Ascending aorta (tissue), 2 donors: ENCODE measurements around the gene FARS2. TPM values are rescaled to one million over a fixed set of nuclear protein-coding genes. Genes with fewer than 3 reads are reported as not detected.

Source experiments
- DNase-seq, 2 donors: peaks; one replicate each; pipeline ENCODE4 v3.0.0-alpha.2; 2019; ENCODE audit warnings: low spot score in 2 of 2
- H3K27ac ChIP-seq, 2 donors: fragments of 200-600 bp; sonication (generic); one replicate each; pipeline ENCODE4 v1.5.1; 2016 to 2017; ENCODE audit warnings: mild to moderate bottlenecking in 1 of 2
- H3K27me3 ChIP-seq: fragments of 200-600 bp; sonication (generic); one replicate; pipeline ENCODE4 v1.5.1; 2017
- H3K36me3 ChIP-seq, 2 donors: fragments of 200-600 bp; sonication (generic); one replicate each; pipeline ENCODE4 v1.5.1; 2016
- H3K4me1 ChIP-seq, 2 donors: fragments of 200-600 bp; sonication (generic); one replicate each; pipeline ENCODE4 v1.5.1; 2016 to 2017; ENCODE audit warnings: mild to moderate bottlenecking in 1 of 2
- H3K4me3 ChIP-seq, 2 donors: fragments of 200-600 bp; sonication (generic); one replicate each; pipeline ENCODE4 v1.5.1; 2016 to 2017; ENCODE audit warnings: mild to moderate bottlenecking in 1 of 2
- H3K9me3 ChIP-seq, 2 donors: fragments of 200-600 bp; sonication (generic); one replicate each; pipeline ENCODE4 v1.5.1; 2016
- intact Hi-C: fragments of 100-400 bp; cut with DNase I; formaldehyde crosslinking; loops from one replicate; pipeline ENCODE4 v1.15.1; 2023
- total RNA-seq: library from RNA; depleted of rRNA; stranded (reverse); fragments of >200 nt; gene quantifications from one replicate; pipeline ENCODE4 v1.1.0, GENCODE V29; 2016
- TF ChIP-seq, protein P1 (sequence below), 3 experiments: fragments of 200-600 bp in 2 of 3; fragments of 450-650 bp in 1 of 3; sonication (generic) in 2 of 3; IDR thresholded peaks; one replicate each; pipeline ENCODE4 v1.5.1; 2016 to 2019; ENCODE audit warnings: antibody characterized with exemption in 3 of 3, mild to moderate bottlenecking in 1 of 3, moderate library complexity in 1 of 3

FARS2 gene
- total RNA-seq, 1 donor from 2014 or later: 17.6 TPM

- intact Hi-C loops: loop anchor here (1.0 to 5.0 kb wide), 5 partner anchors 92 to 1627 kb away; partner anchors contain the start of genes ECI2, FARS2, LYRM4 and NRN1
- DNase-seq: peak; percentile 56 to 79
- no peaks in the 10 kb centered on the region for H3K9me3 ChIP-seq
- no peaks in the 10 kb centered on the region for H3K27me3 ChIP-seq
- H3K27ac ChIP-seq: peak overlapping the region; percentile 81 to 90
- TF ChIP-seq, protein P1, sequence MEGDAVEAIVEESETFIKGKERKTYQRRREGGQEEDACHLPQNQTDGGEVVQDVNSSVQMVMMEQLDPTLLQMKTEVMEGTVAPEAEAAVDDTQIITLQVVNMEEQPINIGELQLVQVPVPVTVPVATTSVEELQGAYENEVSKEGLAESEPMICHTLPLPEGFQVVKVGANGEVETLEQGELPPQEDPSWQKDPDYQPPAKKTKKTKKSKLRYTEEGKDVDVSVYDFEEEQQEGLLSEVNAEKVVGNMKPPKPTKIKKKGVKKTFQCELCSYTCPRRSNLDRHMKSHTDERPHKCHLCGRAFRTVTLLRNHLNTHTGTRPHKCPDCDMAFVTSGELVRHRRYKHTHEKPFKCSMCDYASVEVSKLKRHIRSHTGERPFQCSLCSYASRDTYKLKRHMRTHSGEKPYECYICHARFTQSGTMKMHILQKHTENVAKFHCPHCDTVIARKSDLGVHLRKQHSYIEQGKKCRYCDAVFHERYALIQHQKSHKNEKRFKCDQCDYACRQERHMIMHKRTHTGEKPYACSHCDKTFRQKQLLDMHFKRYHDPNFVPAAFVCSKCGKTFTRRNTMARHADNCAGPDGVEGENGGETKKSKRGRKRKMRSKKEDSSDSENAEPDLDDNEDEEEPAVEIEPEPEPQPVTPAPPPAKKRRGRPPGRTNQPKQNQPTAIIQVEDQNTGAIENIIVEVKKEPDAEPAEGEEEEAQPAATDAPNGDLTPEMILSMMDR (IDR thresholded peaks at IDR 0.05): no peak
- no peaks in the 10 kb centered on the region for H3K36me3 ChIP-seq
- H3K4me1 ChIP-seq: peaks cover 8 to 40% of the 10 kb centered on the region in 2 donors
- peak overlapping the region in 1 of 2 donors; percentile 52 for H3K4me3 ChIP-seq
Measured at GRCh38 chr6:5764401-5764955, 503.2 kb downstream of the FARS2 start.

GRCh38 chr6:5765141-5765760 lies 503.9 kb downstream of the FARS2 start:
- TF ChIP-seq, protein P1 (IDR thresholded peaks at IDR 0.05): no peak
- intact Hi-C loops: loop anchor here (2.0 kb wide), 1 partner anchor 176 kb away; no protein-coding TSS in a partner anchor
- H3K27me3 ChIP-seq: no peaks in the 10 kb centered on the region
- peak overlapping the region; percentile 81 to 90 for H3K27ac ChIP-seq
- H3K4me3 ChIP-seq: peak overlapping the region in 1 of 2 donors; percentile 52
- peak in 1 of 2 donors; percentile 69 for DNase-seq
- no peaks in the 10 kb centered on the region for H3K9me3 ChIP-seq
- peaks cover 8 to 40% of the 10 kb centered on the region in 2 donors for H3K4me1 ChIP-seq
- H3K36me3 ChIP-seq: no peaks in the 10 kb centered on the region

- no peaks in the 10 kb centered on the region for H3K36me3 ChIP-seq
- H3K27me3 ChIP-seq: no peaks in the 10 kb centered on the region
- TF ChIP-seq, protein P1 (IDR thresholded peaks at IDR 0.05): peak in 1 of 3 experiments; percentile 13
- H3K27ac ChIP-seq: peak overlapping the region; percentile 81 to 90
- H3K9me3 ChIP-seq: no peaks in the 10 kb centered on the region
- peak in 1 of 2 donors; percentile 34 for DNase-seq
- peaks cover 8 to 34% of the 10 kb centered on the region in 2 donors for H3K4me1 ChIP-seq
- intact Hi-C loops: no loop called here
- H3K4me3 ChIP-seq: no peak overlapping the region
Measured at GRCh38 chr6:5766260-5766659, 504.9 kb downstream of the FARS2 start.

GRCh38 chr6:5767471-5767870 lies 506.2 kb downstream of the FARS2 start:
- Histone ChIP-seq H3K36me3 (no peaks in the 10 kb centered on the region), H3K27me3 (no peaks in the 10 kb centered on the region), H3K27ac (no peak overlapping the region), H3K9me3 (no peaks in the 10 kb centered on the region), H3K4me1 (peaks cover 8 to 23% of the 10 kb centered on the region in 2 donors), H3K4me3 (no peak overlapping the region)
- intact Hi-C loops: no loop called here
- no peak for DNase-seq
- TF ChIP-seq, protein P1 (IDR thresholded peaks at IDR 0.05): no peak

- no peaks in the 10 kb centered on the region for H3K36me3 ChIP-seq
- H3K4me3 ChIP-seq: no peak overlapping the region
- TF ChIP-seq, protein P1 (IDR thresholded peaks at IDR 0.05): no peak
- no peaks in the 10 kb centered on the region for H3K9me3 ChIP-seq
- intact Hi-C loops: no loop called here
- H3K27ac ChIP-seq: no peak overlapping the region
- no peaks in the 10 kb centered on the region for H3K4me1 ChIP-seq
- no peaks in the 10 kb centered on the region for H3K27me3 ChIP-seq
- DNase-seq: no peak
Measured at GRCh38 chr6:5771211-5771610, 509.9 kb downstream of the FARS2 start.
